Small intestine (tissue), 7 donors: ENCODE measurements around the gene GNG13. TPM values are rescaled to one million over a fixed set of nuclear protein-coding genes. Genes with fewer than 3 reads are reported as not detected.

Experiments used
- DNase-seq, 2 donors: peaks; one replicate each; pipeline versions ENCODE4 v3.0.0 to v3.0.0-alpha.2; 2013
- FAIRE-seq: peaks from 2 replicates; lab custom pipeline; 2012; peaks lifted over from hg19 to GRCh38; lab: Jason Lieb, UNC
- H3K27ac ChIP-seq, 3 donors: one replicate each; pipeline ENCODE4 v1.5.1; 2013; ENCODE audit warnings: low read length in 2 of 3, mild to moderate bottlenecking in 2 of 3, control low read depth in 1 of 3, inconsistent platforms in 1 of 3, low read depth in 1 of 3, moderate library complexity in 1 of 3
- H3K27me3 ChIP-seq, 3 donors: one replicate each; pipeline ENCODE4 v1.6.1; 2013; ENCODE audit warnings: low read length in 3 of 3, inconsistent platforms in 1 of 3; ENCODE audit not compliant: control insufficient read depth in 3 of 3, insufficient read depth in 3 of 3
- H3K36me3 ChIP-seq, 3 donors: one replicate each; pipeline ENCODE4 v1.6.1; 2013; ENCODE audit warnings: low read length in 3 of 3, inconsistent platforms in 1 of 3, low read depth in 1 of 3, mild to moderate bottlenecking in 1 of 3, moderate library complexity in 1 of 3; ENCODE audit not compliant: control insufficient read depth in 3 of 3, insufficient read depth in 2 of 3
- H3K4me1 ChIP-seq, 3 donors: one replicate each; pipeline ENCODE4 v1.6.1; 2013; ENCODE audit warnings: low read length in 2 of 3, inconsistent platforms in 1 of 3, low read depth in 1 of 3, mild to moderate bottlenecking in 1 of 3, moderate library complexity in 1 of 3; ENCODE audit not compliant: control insufficient read depth in 3 of 3, insufficient read depth in 2 of 3
- H3K4me3 ChIP-seq, 3 donors: one replicate each; pipeline ENCODE4 v1.5.1; 2013; ENCODE audit warnings: low read length in 3 of 3, control low read depth in 1 of 3, inconsistent platforms in 1 of 3, low read depth in 1 of 3, mild to moderate bottlenecking in 1 of 3, moderate library complexity in 1 of 3
- H3K9me3 ChIP-seq, 2 donors: one replicate each; pipeline ENCODE4 v1.6.1; 2013; ENCODE audit warnings: low read depth in 1 of 2, low read length in 1 of 2; ENCODE audit not compliant: control insufficient read depth in 2 of 2, insufficient read depth in 1 of 2
- WGBS, 3 donors: extraction: QIAGEN DNeasy Blood & Tissue Kit; methylation state at CpG; one replicate each; pipeline ENCODE4 v1.1.7; 2013; 5-methylcytosine and 5-hydroxymethylcytosine counted together
- polyA plus RNA-seq, 4 donors: library from polyadenylated mRNA; stranded (reverse) in 3 of 4; unstranded in 1 of 4; fragments of 200-250 nt in 3 of 4; fragments of 120-200 nt in 1 of 4; gene quantifications; one replicate each; pipeline versions ENCODE4 v1.2.1 to v1.2.3, GENCODE V29; 2013
- donor health status: healthy with polysubstance abuse.
- donor health status: control.
- donor health status: control.
- donor health status: Bipolar disorder and iron deficiency.
- donor health status: healthy.

GNG13 gene
- polyA plus RNA-seq, 4 donors = 0.73 to 3.0 (median 1.9) TPM

DNA sequence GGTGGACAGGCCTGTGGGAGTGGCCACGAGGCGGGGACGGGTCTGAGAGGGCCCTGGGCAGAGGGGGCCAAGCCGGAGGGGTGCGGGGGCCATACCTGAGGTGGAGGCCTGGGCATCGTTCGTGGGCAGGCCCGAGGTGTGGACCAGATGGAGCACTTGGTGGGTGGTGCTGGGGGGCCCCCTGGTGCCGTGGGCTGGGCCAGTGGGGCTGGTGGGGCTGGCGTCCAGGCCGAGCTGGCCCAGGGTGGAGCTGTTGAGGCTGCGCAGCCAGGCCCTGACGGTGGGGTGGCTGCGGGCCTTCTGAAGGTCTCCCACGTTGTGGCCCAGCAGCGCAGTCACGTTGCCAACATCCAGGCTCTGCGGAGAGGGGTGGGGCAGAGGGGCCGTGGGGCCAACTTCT lies 30.6 kb downstream of the GNG13 start:
- H3K4me1 ChIP-seq = no peaks in the 10 kb centered on the region
- H3K4me3 ChIP-seq = no peak overlapping the region
- no peaks in the 10 kb centered on the region for H3K36me3 ChIP-seq
- no peak for FAIRE-seq
- no peak for DNase-seq
- 72 to 79% (median 74%) methylated on average over 18 to 19 of the region's 19 CpGs for WGBS, 3 donors
- no peaks in the 10 kb centered on the region for H3K27me3 ChIP-seq
- H3K27ac ChIP-seq = no peak overlapping the region
- no peaks in the 10 kb centered on the region for H3K9me3 ChIP-seq

DNA sequence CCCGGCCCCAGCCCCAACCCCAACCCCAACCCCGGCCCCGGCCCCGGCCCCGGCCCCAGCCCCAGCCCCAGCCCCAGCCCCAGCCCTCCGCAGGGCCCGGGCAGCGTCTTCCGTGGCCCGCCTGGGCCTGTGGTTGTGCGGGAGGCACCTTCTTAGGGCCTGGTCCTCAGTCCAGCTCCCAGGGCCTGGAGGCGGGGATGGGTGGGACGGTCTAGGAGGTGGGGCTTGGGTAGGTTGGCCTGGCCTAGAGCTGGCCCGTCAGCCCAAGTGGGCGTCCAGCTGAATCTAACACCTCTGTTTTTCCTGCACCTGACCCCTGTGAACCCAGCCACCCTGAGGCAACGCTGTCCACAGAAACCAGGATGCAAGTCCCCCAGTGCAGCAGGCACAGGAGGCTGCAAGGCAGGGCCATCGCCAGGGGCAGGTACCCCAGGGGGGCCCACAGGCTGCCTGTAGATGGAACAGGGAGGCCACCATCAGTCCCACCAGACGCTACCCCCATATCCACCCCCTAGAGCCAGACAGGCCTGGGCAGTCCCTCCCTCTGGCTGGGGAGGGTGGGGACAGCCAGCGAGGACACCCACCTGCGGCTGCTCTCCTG lies 31.2 kb downstream of the GNG13 start:
- no peak for DNase-seq
- 29 to 59% (median 57%) methylated on average over 13 to 20 of the region's 20 CpGs for WGBS, 3 donors

DNA sequence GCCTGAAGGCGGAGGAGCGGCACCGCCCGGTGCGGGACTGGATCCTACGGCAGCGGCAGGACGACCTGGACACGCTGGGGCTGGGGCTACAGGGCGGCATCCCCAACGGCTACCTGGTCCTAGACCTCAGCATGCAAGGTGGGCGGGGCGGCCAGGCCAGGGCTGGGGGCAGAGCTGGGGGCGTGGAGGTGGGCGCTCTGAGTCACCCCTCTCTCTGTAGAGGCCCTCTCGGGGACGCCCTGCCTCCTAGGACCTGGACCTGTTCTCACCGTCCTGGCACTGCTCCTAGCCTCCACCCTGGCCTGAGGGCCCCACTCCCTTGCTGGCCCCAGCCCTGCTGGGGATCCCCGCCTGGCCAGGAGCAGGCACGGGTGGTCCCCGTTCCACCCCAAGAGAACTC lies 32.1 kb downstream of the GNG13 start:
- FAIRE-seq = no peak
- Histone ChIP-seq H3K27ac (no peak overlapping the region), H3K9me3 (no peaks in the 10 kb centered on the region), H3K4me3 (no peak overlapping the region), H3K27me3 (no peaks in the 10 kb centered on the region), H3K4me1 (no peaks in the 10 kb centered on the region), H3K36me3 (no peaks in the 10 kb centered on the region)
- no peak for DNase-seq
- 23 to 70% (median 66%) methylated on average over 15 to 21 of the region's 21 CpGs for WGBS, 3 donors

More for the DNA sequence above, 31.2 kb downstream of the GNG13 start:
- no peak for FAIRE-seq
- Histone ChIP-seq H3K36me3 (no peaks in the 10 kb centered on the region), H3K27ac (no peak overlapping the region), H3K27me3 (no peaks in the 10 kb centered on the region), H3K9me3 (no peaks in the 10 kb centered on the region), H3K4me3 (no peak overlapping the region), H3K4me1 (no peaks in the 10 kb centered on the region)

DNA sequence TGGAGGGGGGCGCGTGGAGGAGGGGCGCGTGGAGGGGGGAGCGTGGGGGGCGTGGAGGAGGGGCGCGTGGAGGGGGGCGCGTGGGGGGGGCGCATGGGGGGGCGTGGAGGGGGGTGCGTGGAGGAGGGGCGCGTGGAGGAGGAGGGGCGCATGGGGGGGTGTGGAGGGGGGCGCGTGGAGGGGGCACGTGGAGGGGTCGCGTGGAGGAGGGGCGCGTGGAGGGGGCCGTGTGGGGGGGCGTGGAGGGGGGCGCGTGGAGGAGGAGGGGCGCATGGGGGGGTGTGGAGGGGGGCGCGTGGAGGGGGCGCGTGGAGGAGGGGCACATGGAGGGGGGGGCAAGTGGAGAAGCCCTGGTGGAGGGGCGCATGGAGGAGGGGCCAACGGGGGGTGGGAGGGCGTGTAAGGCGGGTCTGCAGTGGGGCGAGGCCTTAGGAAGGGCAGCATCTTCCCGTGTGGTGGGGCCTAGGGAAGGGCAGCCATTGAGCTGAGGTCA lies 32.7 kb downstream of the GNG13 start:
- DNase-seq (no peak), FAIRE-seq (no peak)
- 34 to 69% (median 66%) methylated on average over 8 to 29 of the region's 38 CpGs for WGBS, 3 donors
- no peaks in the 10 kb centered on the region for H3K36me3 ChIP-seq
- H3K9me3 ChIP-seq = no peaks in the 10 kb centered on the region
- H3K27ac ChIP-seq = no peak overlapping the region
- no peak overlapping the region for H3K4me3 ChIP-seq
- no peaks in the 10 kb centered on the region for H3K4me1 ChIP-seq
- no peaks in the 10 kb centered on the region for H3K27me3 ChIP-seq

DNA sequence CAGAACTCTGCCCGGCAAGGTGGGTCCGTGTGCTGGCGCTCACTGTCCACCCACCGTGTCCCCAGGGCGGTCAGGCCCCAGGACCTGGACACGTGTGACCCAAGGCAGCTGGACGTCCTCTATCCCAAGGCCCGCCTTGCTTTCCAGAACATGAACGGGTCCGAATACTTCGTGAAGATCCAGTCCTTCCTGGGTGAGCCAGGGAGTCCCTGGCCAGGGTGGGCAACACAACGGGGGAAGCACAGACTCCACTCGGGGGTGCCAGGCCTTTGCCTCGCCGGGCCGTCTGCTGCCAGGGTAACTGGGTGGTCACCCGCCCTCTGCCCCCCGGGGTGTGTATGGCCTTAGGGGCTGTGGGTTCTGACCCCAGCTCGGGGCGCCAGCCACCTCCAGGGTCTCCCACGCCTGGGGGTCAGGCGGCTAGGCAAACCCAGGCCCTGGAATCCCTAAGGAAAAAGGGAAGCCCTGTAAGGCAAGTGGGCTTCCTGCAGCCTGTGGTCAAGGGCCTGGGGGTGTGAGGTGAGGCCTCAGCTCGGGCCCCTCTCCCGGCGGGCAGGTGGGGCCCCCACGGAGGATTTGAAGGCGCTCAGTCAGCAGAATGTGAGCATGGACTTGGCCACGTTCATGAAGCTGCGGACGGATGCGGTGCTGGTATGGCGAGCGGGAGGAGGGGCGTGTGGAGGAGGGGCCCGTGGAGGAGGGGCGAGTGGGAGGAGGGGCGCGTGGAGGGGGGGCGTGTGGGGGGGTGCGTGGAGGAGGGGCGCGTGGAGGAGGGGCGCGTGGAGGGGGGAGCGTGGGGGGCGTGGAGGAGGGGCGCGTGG lies 33.5 kb downstream of the GNG13 start:
- 64 to 70% (median 67%) methylated on average over 34 to 37 of the region's 48 CpGs for WGBS, 3 donors

DNA sequence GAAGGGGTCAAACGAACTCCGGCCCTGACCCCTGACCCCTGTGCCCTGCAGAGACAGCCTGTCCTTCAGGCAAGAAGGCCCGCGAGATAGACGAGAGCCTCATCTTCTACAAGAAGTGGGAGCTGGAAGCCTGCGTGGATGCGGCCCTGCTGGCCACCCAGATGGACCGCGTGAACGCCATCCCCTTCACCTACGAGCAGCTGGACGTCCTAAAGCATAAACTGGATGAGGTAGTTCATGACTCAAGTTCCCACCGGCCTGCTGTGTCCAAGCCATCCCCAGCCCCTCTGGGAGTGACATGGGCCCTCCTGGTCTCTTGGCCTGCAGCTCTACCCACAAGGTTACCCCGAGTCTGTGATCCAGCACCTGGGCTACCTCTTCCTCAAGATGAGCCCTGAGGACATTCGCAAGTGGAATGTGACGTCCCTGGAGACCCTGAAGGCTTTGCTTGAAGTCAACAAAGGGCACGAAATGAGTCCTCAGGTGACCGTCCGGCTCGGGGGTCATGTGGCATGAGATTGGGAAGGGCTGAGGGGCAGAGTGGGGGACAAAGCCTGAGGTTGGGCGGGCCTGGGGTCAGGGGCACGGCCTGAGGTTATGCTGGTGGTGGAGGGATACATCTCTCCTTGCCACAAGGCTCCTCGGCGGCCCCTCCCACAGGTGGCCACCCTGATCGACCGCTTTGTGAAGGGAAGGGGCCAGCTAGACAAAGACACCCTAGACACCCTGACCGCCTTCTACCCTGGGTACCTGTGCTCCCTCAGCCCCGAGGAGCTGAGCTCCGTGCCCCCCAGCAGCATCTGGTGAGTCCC lies 34.3 kb downstream of the GNG13 start:
- H3K36me3 ChIP-seq = no peaks in the 10 kb centered on the region
- no peak overlapping the region for H3K27ac ChIP-seq
- H3K4me1 ChIP-seq = peaks cover 0 to 14% (median 0%) of the 10 kb centered on the region in 3 donors
- no peak for FAIRE-seq
- H3K27me3 ChIP-seq = no peaks in the 10 kb centered on the region
- DNase-seq = no peak
- H3K9me3 ChIP-seq = no peaks in the 10 kb centered on the region
- no peak overlapping the region for H3K4me3 ChIP-seq
- 72 to 86% (median 78%) methylated on average over 25 to 29 of the region's 29 CpGs for WGBS, 3 donors

More for the DNA sequence above, 33.5 kb downstream of the GNG13 start:
- no peak overlapping the region for H3K4me3 ChIP-seq
- H3K27me3 ChIP-seq = no peaks in the 10 kb centered on the region
- no peaks in the 10 kb centered on the region for H3K9me3 ChIP-seq
- DNase-seq (no peak), FAIRE-seq (no peak)
- H3K36me3 ChIP-seq = no peaks in the 10 kb centered on the region
- H3K27ac ChIP-seq = no peak overlapping the region
- H3K4me1 ChIP-seq = peaks cover 0 to 6% (median 0%) of the 10 kb centered on the region in 3 donors

DNA sequence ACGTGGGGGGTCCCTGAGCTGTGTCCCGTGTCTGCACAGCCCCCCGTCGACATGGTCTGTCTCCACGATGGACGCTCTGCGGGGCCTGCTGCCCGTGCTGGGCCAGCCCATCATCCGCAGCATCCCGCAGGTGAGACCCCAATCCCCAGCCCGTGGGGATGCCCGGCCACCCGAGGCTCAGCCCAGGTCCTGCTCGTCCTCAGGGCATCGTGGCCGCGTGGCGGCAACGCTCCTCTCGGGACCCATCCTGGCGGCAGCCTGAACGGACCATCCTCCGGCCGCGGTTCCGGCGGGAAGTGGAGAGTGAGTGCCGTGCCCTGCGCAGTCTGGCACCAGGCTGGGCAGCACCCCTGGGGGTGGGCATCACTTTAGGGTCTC lies 35.1 kb downstream of the GNG13 start:
- 90 to 92% (median 91%) methylated on average over 29 of the region's 29 CpGs for WGBS, 3 donors
- Histone ChIP-seq H3K27ac (no peak overlapping the region), H3K4me1 (peaks cover 0 to 22% (median 0%) of the 10 kb centered on the region in 3 donors), H3K36me3 (no peaks in the 10 kb centered on the region), H3K27me3 (no peaks in the 10 kb centered on the region), H3K4me3 (no peak overlapping the region), H3K9me3 (no peaks in the 10 kb centered on the region)
- DNase-seq = no peak
- no peak for FAIRE-seq

DNA sequence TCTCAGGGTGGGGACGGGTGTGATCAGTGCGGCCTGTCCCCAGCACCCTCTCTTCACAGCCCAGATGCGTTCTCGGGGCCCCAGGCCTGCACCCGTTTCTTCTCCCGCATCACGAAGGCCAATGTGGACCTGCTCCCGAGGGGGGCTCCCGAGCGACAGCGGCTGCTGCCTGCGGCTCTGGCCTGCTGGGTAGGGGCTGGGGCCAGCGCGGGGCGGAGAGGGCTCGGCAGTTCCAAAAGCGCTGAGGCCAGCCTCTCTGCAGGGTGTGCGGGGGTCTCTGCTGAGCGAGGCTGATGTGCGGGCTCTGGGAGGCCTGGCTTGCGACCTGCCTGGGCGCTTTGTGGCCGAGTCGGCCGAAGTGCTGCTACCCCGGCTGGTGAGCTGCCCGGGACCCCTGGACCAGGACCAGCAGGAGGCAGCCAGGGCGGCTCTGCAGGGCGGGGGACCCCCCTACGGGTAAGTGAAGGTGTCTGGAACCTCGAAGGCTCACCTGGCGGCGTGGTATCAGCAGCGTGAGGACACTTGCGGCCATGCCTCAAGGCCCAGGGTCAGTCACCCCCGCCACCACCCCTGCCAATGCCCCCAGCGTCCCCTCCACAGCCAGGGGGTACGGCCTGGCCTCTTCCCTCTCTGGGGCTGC lies 35.6 kb downstream of the GNG13 start:
- DNase-seq (no peak), FAIRE-seq (no peak)
- Histone ChIP-seq H3K4me1 (peaks cover 0 to 23% (median 0%) of the 10 kb centered on the region in 3 donors), H3K36me3 (no peaks in the 10 kb centered on the region), H3K9me3 (no peaks in the 10 kb centered on the region), H3K4me3 (no peak overlapping the region), H3K27ac (no peak overlapping the region), H3K27me3 (no peaks in the 10 kb centered on the region)
- 70 to 85% (median 82%) methylated on average over 37 to 38 of the region's 38 CpGs for WGBS, 3 donors
